Activated CD8-positive, alpha-beta T cell treated with anti-CD3 and anti-CD28 coated beads for 36 hours (primary cell): Measurements from ENCODE around the gene OR2Y1. TPM values are rescaled to one million over a fixed set of nuclear protein-coding genes. Genes with fewer than 3 reads are reported as not detected.
"Not testable (repeated sequence)": the region's sequence is repeated elsewhere in the genome, so short reads cannot be mapped to it uniquely, and the experiment has no call there.

Experiments
- ATAC-seq: fragments of 200-7000 bp; cut with Tn5 transposase; one replicate; pipeline ENCODE4 v1.10.0; 2021; ENCODE audit warnings: mild to moderate bottlenecking, moderate library complexity
- CTCF ChIA-PET: fragments of 350-600 bp; sonication (Branson Sonifier 250); formaldehyde crosslinking; loops from one replicate; lab custom pipeline; 2021; ENCODE audit warnings: antibody characterized with exemption; lab: Charles Lee
- POLR2A ChIA-PET: fragments of 350-600 bp; sonication (Branson Sonifier 250); formaldehyde crosslinking; loops from one replicate; lab custom pipeline; 2021; ENCODE audit warnings: antibody characterized with exemption; lab: Charles Lee
- DNase-seq: peaks from one replicate; pipeline ENCODE4 v3.0.0-alpha.2; 2020
- H3K27ac Mint-ChIP-seq: one replicate; pipeline ENCODE4 v1.8.0; 2021; ENCODE audit warnings: mild to moderate bottlenecking, mixed read lengths
- H3K27me3 Mint-ChIP-seq: one replicate; pipeline ENCODE4 v1.8.0; 2021; ENCODE audit warnings: mixed read lengths
- H3K36me3 Mint-ChIP-seq: one replicate; pipeline ENCODE4 v1.8.0; 2021; ENCODE audit warnings: low read depth, mixed read lengths
- H3K4me1 Mint-ChIP-seq: one replicate; pipeline ENCODE4 v1.8.0; 2021; ENCODE audit warnings: low read depth, mixed read lengths
- H3K4me3 Mint-ChIP-seq: one replicate; pipeline ENCODE4 v1.8.0; 2021; ENCODE audit warnings: mild to moderate bottlenecking, moderate library complexity, mixed read lengths
- H3K9me3 Mint-ChIP-seq: one replicate; pipeline ENCODE4 v1.8.0; 2021; ENCODE audit warnings: mixed read lengths
- intact Hi-C: fragments of 100-400 bp; cut with micrococcal nuclease; formaldehyde crosslinking; loops from one replicate; pipeline ENCODE4 v1.10.0; 2022
- total RNA-seq, 2 experiments: library from RNA; stranded (reverse); gene quantifications; one replicate each; pipeline ENCODE4 v1.2.3, GENCODE V29; 2021
- TF ChIP-seq, protein P1 (sequence below): fragments of 200-600 bp; IDR thresholded peaks from one replicate; pipeline ENCODE4 v1.8.0; 2022; ENCODE audit warnings: antibody characterized with exemption, mild to moderate bottlenecking

Gene OR2Y1, protein sequence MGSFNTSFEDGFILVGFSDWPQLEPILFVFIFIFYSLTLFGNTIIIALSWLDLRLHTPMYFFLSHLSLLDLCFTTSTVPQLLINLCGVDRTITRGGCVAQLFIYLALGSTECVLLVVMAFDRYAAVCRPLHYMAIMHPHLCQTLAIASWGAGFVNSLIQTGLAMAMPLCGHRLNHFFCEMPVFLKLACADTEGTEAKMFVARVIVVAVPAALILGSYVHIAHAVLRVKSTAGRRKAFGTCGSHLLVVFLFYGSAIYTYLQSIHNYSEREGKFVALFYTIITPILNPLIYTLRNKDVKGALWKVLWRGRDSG
- total RNA-seq, result not detected

DNA sequence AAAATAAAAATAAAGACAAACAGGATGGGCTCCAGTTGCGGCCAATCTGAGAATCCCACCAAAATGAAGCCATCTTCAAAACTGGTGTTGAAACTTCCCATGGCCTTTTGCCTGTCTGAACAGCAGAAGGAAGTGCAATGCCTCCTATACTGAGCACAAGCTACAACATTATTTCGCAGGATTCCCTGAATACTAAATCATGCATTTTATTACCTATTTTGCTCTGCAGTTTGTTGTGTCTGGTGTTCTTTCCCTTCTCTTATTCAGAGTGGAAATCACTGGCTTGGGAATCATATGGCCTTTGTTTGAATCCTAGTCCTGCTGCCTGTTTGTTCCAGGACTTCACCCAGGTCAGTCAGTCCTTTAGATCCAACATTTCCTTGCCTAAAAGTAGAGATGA, at the start of gene OR2Y1:
Gene OR2Y1 (minus strand): TSS at position 101 of the 400 bp plus-strand sequence. CDS start 0 bp downstream, at position 101.
- TF ChIP-seq, protein P1, sequence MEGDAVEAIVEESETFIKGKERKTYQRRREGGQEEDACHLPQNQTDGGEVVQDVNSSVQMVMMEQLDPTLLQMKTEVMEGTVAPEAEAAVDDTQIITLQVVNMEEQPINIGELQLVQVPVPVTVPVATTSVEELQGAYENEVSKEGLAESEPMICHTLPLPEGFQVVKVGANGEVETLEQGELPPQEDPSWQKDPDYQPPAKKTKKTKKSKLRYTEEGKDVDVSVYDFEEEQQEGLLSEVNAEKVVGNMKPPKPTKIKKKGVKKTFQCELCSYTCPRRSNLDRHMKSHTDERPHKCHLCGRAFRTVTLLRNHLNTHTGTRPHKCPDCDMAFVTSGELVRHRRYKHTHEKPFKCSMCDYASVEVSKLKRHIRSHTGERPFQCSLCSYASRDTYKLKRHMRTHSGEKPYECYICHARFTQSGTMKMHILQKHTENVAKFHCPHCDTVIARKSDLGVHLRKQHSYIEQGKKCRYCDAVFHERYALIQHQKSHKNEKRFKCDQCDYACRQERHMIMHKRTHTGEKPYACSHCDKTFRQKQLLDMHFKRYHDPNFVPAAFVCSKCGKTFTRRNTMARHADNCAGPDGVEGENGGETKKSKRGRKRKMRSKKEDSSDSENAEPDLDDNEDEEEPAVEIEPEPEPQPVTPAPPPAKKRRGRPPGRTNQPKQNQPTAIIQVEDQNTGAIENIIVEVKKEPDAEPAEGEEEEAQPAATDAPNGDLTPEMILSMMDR, result no peak
- Mint-ChIP-seq H3K9me3 (no peaks in the 10 kb centered on the region), H3K27me3 (peaks cover 6% of the 10 kb centered on the region), H3K36me3 (no peaks in the 10 kb centered on the region), H3K4me3 (no peak within 1 kb of the TSS), H3K4me1 (peaks cover 2% of the 10 kb centered on the region), H3K27ac (no peak within 1 kb of the TSS)
- POLR2A ChIA-PET, result no interaction called here
- intact Hi-C loops, result no loop called here
- CTCF ChIA-PET, result interaction anchor here (1.4 kb wide), 1 partner anchor 70 kb away, joined by 3 read pairs; no protein-coding TSS in a partner anchor
- DNase-seq, result no peak
- ATAC-seq, result no peak

DNA sequence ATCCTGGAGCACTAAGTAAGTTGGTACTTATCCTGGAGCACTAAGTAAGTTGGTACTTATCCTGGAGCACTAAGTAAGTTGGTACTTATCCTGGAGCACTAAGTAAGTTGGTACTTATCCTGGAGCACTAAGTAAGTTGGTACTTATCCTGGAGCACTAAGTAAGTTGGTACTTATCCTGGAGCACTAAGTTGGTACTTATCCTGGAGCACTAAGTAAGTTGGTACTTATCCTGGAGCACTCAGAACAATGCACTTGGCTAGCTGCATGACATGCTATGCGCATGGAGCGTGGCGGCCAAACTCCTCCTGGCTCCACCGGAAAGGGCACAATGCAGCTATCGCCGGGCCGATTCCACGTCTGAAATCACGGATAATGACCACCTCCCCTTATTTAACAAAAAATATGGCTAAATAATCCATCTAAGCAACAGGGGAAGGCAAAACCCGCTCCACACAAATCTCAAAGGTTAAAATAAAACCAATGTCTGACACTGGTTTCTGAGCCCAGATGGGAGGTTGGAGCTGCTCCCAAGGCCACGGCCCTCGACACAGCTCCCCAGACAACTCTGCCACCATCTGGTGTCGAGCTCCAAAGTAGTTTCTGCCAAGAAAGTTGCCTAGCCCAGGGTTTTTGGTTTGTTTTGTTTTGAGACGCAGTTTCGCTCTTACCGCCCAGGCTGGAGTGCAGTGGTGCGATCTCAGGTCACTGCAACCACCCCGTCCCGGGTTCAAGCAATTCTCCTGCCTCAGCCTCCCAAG, 49.0 kb upstream of the OR2Y1 start:
- intact Hi-C loops, ATAC-seq, H3K27me3 Mint-ChIP-seq, POLR2A ChIA-PET, H3K27ac Mint-ChIP-seq, H3K9me3 Mint-ChIP-seq, H3K4me3 Mint-ChIP-seq: not testable (repeated sequence)
- H3K36me3 Mint-ChIP-seq, result peaks cover 28% of the 10 kb centered on the region
- DNase-seq, result peak; percentile 7
- H3K4me1 Mint-ChIP-seq, result peaks cover 47% of the 10 kb centered on the region
- CTCF ChIA-PET, result interaction anchor here (1.1 to 1.3 kb wide), 3 partner anchors 80 to 494 kb away, joined by 3 to 4 read pairs (median 3); no protein-coding TSS in a partner anchor

DNA sequence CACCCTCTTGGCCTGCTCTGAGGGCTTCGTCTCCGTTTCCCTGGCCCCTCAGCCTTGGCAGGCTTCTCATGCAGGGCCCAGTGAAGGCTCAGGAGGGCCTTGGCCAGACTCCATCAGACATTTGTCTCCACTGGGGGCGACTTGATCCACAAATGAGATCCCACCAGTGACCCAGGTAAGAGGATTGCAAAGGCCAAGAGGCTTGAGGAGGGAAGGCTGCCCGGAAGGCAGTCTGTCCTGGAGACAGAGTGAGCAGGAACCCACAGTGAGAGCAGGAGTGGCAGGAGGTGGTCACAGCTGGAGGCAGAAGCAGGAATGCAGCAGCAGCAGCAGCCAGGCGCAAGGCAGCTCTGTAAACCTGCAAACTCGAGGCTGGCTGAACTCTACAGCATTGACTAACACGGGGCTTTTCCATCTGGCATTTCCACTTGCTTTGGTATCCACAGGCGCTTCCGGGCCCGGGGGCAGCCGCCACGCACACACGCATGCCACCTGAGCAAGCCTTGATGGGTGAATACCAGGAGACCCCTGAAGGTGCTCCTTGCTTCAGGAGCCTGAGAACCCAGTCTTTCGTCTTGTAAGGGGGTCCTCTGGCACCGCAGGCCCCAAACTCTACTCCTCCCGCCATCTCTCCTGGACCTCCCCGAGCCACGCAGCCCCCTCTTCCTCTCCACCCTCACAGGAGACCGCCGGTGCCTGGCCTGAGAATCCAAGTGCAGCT, 48.0 kb upstream of the OR2Y1 start:
- no peak overlapping the region for H3K4me3 Mint-ChIP-seq
- ATAC-seq, result no peak

DNA sequence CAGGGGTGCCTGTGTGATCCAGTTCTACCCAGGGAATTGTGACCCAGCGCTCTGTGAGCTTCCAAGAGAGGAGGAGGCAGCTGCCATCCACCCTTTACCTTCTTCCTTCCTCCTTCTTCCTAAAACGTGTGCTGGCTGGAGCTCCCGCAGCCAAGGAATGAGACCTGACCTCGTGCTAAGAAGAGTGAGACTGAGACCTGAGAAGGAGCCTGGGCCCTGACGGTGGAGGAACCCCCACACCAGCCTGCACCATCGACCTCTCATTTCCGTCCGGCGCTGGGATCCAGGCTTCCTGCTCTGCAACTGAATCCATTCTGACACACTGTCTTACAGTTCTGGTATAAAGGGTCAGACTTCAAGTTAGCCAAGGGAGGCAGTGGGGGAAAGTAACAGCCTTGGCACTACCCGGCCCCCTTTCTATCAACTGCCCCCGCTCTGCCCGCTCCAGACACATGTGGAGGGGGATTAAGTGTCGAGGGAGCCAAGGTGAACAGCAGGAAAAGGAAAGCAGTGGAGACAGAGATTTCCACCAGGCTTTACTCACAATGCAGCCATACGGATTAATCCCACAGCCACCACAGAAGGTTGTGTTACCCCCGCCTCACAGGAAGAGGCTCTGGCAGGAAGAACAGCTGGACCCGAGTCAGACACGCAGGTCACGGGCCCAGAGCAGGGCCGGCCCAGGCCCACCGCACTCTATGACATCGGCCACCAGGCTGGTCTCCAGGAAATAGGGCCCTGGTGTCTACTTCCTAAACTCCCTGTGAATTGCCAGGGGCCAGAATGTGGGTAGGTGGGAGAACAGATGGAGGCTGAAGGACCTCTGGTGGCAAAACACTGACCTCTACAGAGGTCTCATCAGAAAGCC, 46.9 kb upstream of the OR2Y1 start:
- ATAC-seq, result no peak
- Mint-ChIP-seq H3K9me3 (no peaks in the 10 kb centered on the region), H3K36me3 (peaks cover 17% of the 10 kb centered on the region), H3K27ac (peak overlapping the region; percentile 82), H3K4me3 (no peak overlapping the region), H3K27me3 (no peaks in the 10 kb centered on the region), H3K4me1 (peaks cover 41% of the 10 kb centered on the region)
- CTCF ChIA-PET, result interaction anchor here (1.5 to 2.8 kb wide), 2 partner anchors 8 to 15 kb away, joined by 5 to 9 read pairs; no protein-coding TSS in a partner anchor
- intact Hi-C loops, result no loop called here
- TF ChIP-seq, protein P1, result no peak
- POLR2A ChIA-PET, result interaction anchor here (2.1 kb wide), 1 partner anchor 16 kb away, joined by 4 read pairs; no protein-coding TSS in a partner anchor
- no peak for DNase-seq

More for the DNA sequence above, 48.0 kb upstream of the OR2Y1 start:
- TF ChIP-seq, protein P1, result no peak
- Mint-ChIP-seq H3K27ac (peak overlapping the region; percentile 22), H3K9me3 (no peaks in the 10 kb centered on the region), H3K27me3 (no peaks in the 10 kb centered on the region), H3K36me3 (peaks cover 22% of the 10 kb centered on the region), H3K4me1 (peaks cover 41% of the 10 kb centered on the region)
- intact Hi-C loops, result no loop called here
- CTCF ChIA-PET, result no interaction called here
- POLR2A ChIA-PET, result interaction anchor here (0.6 to 2.1 kb wide), 2 partner anchors 15 to 43 kb away, joined by 3 to 4 read pairs; no protein-coding TSS in a partner anchor
- DNase-seq, result peak; percentile 4
